Ishikawa (cell line): Measurements from ENCODE around the gene TTC31.

Source experiments
- CEBPB ChIP-seq: IDR thresholded peaks from 2 replicates; pipeline ENCODE4 v1.6.1; 2012
- EGR1 ChIP-seq: IDR thresholded peaks from 2 replicates; pipeline ENCODE4 v1.6.1; 2012
- EP300 ChIP-seq: IDR thresholded peaks from 2 replicates; pipeline ENCODE4 v1.6.1; 2012; ENCODE audit warnings: borderline replicate concordance
- FOXM1 ChIP-seq: IDR thresholded peaks from 2 replicates; pipeline ENCODE4 v1.6.1; 2012; ENCODE audit warnings: low read depth, borderline replicate concordance
- MAX ChIP-seq: IDR thresholded peaks from 2 replicates; pipeline ENCODE4 v1.6.1; 2012
- RAD21 ChIP-seq: IDR thresholded peaks from 2 replicates; pipeline ENCODE4 v1.6.1; 2012; ENCODE audit warnings: low read depth
- REST ChIP-seq: IDR thresholded peaks from 2 replicates; pipeline ENCODE4 v1.6.1; 2012; ENCODE audit warnings: low read depth, mild to moderate bottlenecking
- TAF1 ChIP-seq: IDR thresholded peaks from 2 replicates; pipeline ENCODE4 v1.6.1; 2012; ENCODE audit warnings: low read depth, mild to moderate bottlenecking
- TCF12 ChIP-seq: IDR thresholded peaks from 2 replicates; pipeline ENCODE4 v1.6.1; 2012; ENCODE audit warnings: low read depth
- TEAD4 ChIP-seq: IDR thresholded peaks from 2 replicates; pipeline ENCODE4 v1.6.1; 2012
- USF1 ChIP-seq: IDR thresholded peaks from 2 replicates; pipeline ENCODE4 v1.6.1; 2012
- ZBTB7A ChIP-seq: IDR thresholded peaks from 2 replicates; pipeline ENCODE4 v1.6.1; 2012; ENCODE audit warnings: low read depth

- TF ChIP-seq TCF12 (no peak), EP300 (no peak), RAD21 (no peak), CEBPB (no peak), EGR1 (no peak), TEAD4 (no peak), REST (no peak), FOXM1 (no peak), TAF1 (no peak), ZBTB7A (no peak), USF1 (no peak), MAX (no peak)
Measured at GRCh38 chr2:74502147-74502719, 19.4 kb downstream of the TTC31 start.
